Measurements from ENCODE around the gene WAPL.

Gene WAPL

DNA sequence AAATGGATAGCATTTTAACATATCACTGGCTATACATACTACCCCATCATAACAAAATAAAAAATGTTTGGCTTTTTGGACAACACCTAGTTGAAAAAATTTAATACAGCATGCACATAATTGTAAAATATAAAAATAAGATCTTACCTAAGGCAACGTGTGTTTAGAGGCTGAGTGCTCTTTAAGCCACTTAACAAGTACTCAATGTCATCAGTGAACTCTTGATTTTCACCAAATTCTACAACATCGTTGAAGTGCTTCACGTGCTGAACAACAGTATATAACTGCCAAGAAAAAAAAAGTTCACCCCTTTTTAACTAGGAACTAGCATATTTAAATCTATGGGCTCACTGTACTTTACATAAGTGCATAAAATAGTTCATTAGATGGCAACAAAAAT is 49.5 kb downstream of the WAPL start:
- DNase-seq (ENCODE audit: low read depth): no peak

DNA sequence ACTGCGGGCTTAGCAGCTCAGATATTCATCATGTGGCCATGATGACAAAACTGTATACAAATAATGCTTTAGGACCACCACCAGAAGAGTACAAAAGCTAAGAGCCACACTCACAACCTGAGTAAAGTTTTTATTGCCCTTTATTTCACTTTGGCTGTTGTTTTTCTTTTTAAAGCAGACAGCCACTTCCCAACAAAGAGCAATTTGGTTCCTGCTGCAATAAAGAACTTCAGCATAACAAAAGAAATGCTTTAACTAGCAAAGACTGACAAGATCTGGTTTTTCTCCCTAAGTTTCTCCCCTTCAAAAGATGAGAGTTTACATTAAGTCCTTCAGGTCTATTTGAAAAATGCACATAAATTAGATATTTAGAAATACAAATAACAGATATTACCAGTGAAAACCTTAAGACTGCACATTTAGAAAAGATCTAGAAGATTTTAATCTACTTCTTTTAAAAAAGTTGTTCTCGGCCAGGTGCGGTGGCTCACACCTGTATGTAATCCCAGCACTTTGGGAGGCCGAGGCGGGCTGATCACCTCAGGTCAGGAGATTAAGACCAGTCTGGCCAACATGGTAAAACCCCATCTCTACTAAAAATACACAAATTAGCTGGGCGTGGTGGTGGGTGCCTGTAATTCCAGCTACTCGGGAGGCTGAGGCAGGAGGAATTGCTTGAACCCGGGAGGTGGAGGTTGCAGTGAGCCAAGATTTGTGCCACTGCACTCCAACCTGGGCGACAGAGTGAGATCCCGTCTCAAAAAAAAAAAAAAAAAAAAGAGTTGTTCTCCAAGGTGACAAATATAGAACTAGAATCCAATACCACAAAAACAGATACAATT is 59.4 kb downstream of the WAPL start:
- DNase-seq (ENCODE audit: low read depth): no peak

DNA sequence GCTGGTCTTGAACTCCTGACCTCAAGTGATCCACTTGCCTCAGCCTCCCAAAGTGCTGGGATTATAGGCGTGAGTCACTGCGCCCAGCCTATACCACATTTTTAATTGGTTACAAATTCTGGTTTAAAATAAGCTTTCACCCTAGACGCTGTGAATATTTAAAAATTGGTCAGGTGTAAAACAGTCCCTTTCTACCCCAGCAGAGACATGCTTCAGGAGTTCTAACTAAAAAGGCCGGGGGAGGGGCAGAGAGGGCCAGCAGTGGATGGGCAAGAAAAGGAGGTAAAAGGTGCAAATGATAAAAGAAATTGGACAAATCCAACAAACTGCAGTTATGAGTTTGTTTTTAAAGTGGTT is 70.0 kb downstream of the WAPL start:
- no peak for DNase-seq (ENCODE audit: low read depth)

DNA sequence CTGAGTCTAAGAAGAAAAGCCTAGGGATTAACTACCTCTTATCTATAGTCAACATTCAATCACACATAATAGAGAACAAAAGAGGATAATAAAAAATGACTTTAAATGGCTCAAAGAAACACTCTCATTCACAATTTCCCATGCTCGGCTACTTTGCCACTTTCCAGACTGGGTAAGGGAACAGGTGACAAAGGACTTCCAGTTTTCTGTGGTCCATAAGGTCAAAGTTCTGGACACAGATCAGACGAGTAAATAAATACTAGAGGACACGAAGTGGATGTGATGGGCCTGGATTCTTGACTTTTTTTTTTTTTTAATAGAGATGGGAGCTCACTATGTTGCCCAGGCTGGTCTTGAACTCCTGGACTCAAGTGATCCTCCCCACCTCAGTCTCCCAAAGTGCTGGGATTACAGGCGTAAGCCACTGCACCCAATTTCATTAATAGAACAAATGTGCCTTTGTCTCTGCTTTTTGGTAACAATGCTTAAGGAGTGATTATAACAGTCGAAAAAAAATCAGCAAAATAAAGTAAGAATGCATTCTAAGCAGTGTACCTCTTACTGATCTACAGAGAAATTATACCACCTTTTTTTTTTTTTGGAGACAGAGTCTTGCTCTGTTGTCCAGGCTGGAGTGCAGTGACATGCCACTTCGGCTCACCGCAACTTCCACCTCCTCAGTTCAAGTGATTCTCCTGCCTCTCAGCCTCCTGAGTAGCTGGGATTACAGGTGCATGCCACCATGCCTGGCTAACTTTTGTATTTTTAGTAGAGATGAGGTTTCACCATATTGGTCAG is 70.6 kb downstream of the WAPL start:
- no peak for DNase-seq (ENCODE audit: low read depth)

DNA sequence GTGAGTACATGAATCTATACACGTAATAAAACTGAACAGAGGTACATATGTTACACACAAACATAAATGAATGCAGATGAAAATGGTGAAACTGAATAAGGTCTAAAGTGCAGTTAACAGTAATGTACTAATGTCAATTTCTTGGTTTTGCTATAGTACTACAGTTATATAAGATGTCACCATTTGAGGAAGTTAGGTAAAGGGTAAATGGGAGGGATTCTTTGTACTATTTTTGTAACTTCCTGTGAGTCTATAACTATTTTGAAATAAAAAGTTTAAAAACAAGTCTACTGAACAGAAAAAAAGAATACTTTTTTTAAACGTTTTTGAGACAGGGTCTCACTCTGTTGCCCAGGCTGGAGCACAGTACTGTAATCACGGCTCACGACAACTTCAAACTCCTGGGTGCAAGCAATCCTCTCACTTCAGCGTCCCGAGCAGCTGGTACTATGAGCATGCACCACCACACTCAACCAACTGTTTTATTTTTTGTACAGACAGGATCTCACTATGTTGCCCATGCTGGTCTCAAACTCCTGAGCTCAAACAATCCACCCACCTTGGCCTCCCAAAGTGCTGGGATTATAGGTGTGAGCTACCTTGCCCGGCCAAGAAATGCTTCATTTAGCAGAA is 71.5 kb downstream of the WAPL start:
- DNase-seq (ENCODE audit: low read depth): no peak

DNA sequence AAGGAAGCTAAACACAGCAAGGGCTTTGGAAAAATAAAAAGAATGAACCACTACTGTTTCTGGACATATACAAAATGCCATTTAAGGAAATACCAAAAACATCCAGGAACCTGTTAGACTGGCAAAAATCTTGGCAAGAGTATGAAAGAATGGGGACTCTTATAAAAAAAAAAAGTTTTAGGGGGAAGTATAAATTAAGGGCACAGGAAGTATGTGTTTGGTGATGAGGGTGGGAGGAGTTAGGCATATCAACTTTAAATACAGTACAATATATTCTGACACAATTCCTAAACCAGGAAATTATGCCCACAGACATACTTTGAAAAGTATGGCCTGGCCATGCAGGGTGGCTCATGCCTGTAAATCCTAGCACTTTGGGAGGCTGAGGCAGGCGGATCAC is 74.2 kb downstream of the WAPL start:
- DNase-seq (ENCODE audit: low read depth): peak; percentile 41

DNA sequence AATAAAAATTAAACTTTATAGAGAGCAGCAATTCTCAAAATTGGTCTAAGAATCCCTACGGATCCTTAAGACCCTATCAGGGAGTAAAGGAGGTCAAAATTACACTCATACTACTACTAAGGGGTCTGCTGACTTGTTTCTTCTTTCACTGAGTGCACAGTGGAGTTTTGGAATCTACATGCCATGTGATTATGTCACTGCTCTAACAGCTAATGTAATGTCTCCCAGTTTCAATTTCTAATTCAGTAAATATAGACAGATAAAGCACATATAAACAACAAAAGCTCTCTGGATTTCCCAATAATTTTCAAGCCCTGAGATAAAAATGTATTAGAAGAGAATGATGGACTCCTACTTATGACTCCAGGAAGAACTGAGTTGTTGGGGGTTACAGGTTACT is 74.6 kb downstream of the WAPL start:
- DNase-seq (ENCODE audit: low read depth): no peak

DNA sequence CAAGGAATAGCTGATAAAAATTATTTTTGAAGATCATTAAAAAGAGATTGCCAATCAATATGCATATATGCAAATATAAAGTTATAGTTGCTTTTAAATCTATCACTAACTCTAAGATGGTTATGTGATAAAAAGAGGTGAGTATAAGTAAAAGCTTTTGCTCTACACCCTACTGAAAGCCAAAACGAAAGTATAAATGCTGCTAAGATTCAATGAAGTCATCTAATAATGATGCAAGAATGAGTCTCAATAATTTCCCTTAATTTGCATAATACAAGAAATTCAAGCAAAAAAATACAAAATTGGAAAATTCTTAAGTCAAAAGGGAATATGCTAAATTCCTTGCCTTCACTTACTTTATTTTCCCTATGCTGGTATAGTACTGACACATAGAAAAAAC is 75.2 kb downstream of the WAPL start:
- DNase-seq (ENCODE audit: low read depth): no peak

DNA sequence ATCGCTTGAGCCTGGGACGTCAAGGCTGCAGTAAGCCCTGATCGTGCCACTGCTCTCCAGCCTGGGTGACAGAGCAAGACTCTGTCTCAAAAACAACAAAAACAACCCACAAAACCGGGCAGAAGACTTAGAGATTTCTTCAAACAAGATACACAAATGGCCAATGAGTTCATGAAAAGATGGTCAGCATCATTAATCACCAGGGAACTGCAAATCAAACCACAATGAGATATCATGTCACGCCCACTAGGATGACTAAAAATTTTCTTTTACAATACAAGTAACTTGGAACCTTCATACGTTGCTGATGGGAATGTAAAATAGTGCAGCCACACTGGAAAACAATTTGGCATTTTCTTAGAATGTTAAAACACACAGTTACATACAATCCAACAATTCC is 77.7 kb downstream of the WAPL start:
- DNase-seq (ENCODE audit: low read depth): peak; percentile 30

DNA sequence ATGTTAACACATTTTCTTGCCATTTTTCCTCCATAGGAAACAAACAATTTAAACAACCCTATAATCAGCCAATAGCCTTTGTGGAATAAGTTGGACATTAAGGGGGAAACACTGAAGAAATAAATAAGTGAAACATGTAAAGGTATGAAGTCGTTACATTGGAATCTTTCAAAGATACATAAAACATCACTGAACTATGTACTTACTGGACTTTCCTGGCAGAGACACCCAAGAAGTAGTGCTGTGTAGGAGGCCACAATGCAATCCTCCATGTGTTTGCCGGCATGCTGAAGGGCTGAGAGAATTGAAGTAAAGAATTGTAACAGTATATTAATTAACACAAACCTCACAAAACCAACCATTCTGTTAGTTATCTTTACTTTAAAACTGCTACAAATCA is 78.5 kb downstream of the WAPL start:
- DNase-seq (ENCODE audit: low read depth): peak; percentile 55

DNA sequence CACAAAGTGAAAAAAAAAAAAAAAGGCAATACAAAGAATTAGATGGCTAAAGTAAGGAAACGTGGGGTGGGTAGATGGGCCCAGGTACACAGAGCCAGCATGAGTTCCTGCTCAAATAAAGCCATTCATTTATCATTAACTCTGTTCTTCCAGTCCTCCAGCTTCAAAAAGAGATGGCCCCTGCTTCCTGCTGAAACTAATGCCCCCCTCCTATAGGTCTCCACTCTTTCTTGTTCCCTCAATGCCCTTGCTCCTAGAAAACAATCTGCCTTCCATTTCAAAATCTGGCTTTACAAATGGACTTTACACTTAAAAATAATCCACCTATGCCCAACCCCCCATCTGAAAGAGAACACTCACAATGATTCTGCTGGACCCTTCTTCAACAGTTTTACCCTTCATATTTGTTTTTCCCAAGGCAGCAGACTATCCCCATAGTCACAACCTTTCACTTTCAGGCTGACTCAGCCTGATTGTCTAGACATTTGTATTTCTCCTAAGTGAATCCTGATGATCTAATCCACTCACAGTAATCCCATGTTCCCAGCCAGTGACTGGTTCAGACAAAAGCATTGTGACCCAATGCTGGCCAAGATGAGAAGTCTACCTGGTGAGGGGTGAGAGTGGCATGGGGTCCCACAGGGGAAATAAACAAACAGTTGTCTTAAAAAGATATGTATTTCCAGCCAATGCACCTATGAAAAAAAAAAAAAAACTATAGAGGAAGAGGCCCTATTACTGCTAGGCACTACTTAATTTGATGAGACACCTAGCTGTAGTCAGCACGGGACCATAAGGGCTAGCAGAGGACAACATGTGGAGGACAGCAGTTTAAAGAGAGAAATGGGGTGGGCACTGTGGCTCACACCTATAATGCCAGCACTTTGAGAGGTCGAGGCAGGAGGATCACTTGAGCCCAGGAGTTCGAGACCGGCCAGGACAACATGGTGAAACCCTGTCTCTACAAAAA is 80.4 kb downstream of the WAPL start:
- DNase-seq (ENCODE audit: low read depth): peak; percentile 70

DNA sequence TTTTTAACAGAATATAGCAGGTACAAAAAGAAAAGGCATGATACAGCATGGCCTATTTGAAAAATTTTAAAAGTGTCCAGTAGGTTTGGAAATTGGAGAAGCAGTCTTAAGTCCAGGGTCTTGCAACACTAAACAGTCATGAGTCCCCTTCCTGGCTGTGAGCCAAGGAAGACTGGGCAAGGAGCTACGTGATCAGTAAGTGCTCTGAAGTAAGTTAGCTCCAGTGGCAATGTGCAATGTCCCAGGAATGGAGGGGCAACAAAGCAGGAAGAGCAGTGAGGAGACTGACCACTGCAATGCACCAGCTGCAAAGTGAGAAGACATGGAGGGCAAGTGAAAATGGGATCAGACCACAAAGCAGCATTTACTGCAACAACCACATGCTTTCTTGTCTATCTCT is 82.0 kb downstream of the WAPL start:
- DNase-seq (ENCODE audit: low read depth): peak; percentile 71

DNA sequence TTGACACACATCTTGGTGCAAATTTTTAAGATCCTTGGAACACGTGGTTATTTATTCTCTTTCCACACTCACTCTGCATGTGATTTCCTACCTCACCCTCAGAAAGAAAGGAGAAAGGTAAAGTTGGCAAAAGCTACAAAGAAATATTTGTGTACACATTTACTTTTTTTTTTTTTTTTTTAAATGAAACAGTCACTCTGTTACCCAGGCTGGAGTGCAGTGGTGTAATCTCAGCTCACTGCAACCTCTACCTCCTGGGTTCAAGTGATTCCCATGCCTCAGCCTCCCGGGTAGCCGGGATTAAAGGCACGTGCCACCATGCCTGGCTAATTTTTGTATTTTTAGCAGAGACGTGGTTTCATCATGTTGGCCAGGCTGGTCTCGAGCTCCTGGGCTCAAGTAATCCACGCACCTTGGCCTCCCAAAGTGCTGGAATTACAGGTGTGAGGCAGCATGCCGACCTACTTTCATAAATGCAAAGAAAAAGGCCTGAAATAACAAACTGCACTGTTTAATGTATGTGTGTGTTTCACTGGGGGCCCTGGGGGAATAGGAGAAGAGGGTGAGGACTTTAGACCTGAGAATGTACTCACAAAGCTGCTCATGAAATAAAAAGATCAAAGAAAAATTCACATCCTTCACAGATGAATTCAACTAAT is 83.4 kb downstream of the WAPL start:
- no peak for DNase-seq (ENCODE audit: low read depth)

DNA sequence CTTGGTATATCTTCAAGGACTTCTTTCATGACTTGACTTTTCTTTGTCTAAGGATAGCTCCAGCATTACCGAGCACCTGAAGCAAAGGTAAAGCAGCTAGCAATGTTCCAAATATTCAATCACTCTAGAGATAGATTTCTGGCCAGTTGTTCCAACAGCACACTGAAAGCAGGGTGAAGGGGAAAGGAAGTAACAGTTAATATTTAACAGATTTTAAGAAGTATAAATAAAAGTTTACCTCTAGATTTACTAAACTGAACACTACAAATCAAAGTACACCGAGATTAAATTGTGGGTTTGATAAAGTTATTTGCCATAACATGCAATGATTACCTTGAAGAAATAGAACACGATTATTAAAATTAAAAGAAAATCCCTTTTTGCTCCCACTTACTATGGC is 84.1 kb downstream of the WAPL start:
- no peak for DNase-seq (ENCODE audit: low read depth)

DNA sequence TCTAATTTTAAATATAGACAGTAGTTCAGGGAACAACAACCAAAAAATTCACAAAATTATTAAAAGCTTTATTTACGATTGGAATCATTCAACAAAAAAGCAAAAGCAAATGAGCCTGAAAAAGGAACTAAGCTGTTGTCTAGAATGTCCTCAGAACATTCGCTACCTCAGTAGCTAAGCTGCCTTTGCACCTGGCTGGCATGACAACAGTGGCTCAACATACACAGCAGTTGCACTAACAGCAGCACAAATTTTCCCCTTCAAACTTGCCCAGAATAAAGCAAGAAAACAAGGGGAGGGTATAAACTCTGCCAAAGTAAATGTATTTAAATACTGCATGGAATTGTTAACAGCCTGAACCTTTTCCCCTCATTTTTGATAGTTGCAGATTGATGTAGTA is 84.6 kb downstream of the WAPL start:
- no peak for DNase-seq (ENCODE audit: low read depth)

DNA sequence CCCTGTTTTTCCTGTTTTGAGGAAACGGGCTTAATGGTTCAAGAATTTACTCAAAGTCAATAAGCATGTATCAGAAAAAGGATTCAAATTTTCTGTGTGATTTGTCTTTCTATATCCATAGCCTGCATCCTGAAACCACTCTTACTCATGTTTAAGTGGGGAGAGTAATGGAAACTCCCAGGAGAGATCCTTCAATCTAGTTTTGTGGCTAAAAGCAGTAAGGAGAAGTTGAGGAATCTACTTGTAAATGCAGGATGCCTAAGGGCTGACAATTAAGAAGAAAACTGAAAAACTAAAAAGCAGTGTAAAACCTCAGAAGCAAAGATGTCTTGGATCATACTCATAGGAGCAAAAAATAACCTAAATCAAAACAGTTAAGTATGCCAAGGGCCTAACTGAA is 86.9 kb downstream of the WAPL start:
- peak; percentile 32 for DNase-seq (ENCODE audit: low read depth)

DNA sequence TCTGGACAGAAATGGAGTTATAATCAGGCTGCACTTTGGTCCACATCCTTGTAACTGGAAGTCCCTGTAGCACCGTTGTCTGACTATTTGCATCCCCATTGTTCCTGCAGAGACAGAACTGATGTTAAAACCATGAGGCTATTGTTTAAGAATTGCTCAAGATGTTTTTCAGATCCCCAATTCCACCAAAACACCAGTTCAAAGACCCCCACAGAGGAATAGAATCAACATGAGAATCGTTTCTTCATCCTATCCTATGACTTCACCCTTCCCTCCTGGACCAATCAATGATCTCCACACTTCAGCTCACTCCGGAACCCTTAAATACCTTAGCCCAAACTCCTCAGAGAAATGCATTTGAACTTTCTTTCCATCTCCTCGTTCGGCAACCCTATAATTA is 97.9 kb downstream of the WAPL start:
- no peak for DNase-seq (ENCODE audit: low read depth)

DNA sequence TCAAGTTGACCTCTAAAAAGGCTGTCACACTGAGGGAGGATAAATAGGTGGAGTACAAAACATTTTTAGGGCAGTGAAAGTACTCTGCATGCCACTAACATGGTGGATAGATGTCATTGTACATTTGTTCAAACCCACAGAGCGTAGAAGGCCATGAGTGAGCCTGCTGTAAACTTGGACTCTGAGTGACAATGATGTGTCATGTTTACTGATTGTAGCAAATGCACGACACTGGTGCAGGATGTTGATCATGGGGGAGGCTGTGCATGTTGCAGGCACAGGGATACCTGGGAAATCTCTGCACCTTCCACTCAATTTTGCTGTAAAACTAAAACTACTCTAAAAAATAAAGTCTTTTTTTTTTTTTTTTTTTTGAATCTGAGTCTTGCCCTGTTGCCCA is 102.5 kb downstream of the WAPL start:
- DNase-seq (ENCODE audit: low read depth): no peak

DNA sequence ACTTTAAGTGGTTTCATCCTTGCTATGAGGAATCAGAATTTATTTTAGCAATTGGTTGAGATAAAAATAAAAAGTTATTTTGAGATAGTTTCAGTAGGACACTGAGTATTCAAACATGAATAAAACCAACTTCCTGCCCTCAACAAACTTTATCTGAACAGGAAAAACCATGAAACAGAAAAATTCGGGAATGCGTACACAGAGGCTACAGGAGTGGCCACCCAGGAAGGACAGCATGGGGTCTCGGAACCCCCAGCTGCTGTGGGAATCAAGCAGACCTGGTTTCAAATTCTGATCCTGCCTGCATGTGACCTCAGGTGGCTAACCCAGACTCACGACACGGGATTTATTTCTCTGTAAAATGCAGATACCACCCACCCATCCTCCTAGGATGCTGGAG is 106.0 kb downstream of the WAPL start:
- DNase-seq (ENCODE audit: low read depth): no peak

DNA sequence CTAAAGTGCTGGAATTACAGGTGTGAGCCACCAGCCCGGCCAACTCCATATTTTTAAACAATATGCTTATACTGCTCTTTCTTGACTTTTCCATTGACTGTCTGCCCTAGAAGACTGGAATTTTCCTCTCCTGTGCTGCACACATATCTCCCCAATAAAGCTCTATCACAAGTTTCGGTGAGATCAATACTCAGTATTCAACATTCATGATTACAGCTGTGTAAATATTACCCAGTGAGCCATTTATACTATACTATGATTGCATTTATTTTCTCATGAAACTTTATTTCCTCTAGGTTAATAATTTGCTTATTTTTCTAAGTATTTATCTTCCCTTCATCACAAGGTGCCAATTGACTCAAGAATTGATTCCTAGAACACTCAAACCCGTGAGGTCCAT is 106.5 kb downstream of the WAPL start:
- DNase-seq (ENCODE audit: low read depth): no peak

DNA sequence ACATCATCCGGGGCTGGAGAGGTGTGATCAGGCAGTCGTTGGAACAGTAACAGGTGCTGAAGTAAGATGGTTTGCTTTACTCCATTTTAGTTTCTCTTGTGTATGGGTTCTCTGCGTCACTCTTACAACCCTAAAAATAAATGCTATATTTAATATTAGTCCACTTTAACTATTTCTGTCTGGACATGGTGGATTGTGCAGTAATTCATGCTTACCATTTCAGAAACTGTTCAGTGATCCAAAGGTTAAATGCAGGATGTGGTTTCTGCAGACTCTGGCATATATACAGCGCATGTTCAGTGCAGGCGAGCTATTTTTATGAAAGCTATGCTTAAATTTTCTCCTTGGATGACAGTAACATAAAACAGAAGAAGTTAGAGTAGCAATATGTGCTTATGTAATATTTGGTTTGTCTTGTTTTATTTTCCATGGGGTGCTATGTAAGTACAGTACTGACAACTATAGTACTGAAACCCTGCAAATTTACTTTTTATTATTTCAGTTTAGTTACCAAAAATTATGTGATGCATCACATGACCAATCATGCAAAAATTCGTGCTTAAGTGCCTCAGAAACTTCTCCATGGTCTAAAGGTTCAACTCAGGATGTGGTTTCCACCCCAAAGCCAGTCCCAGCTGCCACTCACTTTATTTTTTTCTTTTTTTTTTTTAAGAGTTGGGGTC is 108.4 kb downstream of the WAPL start:
- peak; percentile 77 for DNase-seq (ENCODE audit: low read depth)

All from EH (cell line).